ENCODE measurements around the gene FAAH. TPM values are rescaled to one million over a fixed set of nuclear protein-coding genes. Genes with fewer than 3 reads are reported as not detected.

Gene FAAH
- total RNA-seq, 1 donor from 2014 or later, result 38.6 TPM

GRCh38 chr1:46393510-46393909 lies 607 bp upstream of the FAAH start:
- peaks cover 29% of the 10 kb centered on the region for H3K27me3 Mint-ChIP-seq
- peaks cover 12% of the 10 kb centered on the region for H3K9me3 Mint-ChIP-seq (ENCODE audit: low read depth)
- H3K4me1 Mint-ChIP-seq (ENCODE audit: low read depth), result peaks cover 27% of the 10 kb centered on the region
- peaks cover 3% of the 10 kb centered on the region for H3K36me3 Mint-ChIP-seq (ENCODE audit: insufficient read depth)
- H3K27ac Mint-ChIP-seq, result peak overlapping the region; percentile 84
- H3K4me3 Mint-ChIP-seq (ENCODE audit: low read depth), result peak overlapping the region; percentile 64
- no peak for DNase-seq (ENCODE audit: low spot score, unreplicated experiment)
- no peak for TF ChIP-seq CTCF (IDR thresholded peaks at IDR 0.05; ENCODE audit: unreplicated experiment)

GRCh38 chr1:46394872-46395465 lies 852 bp downstream of the FAAH start:
- peak overlapping the region; percentile 87 for H3K27ac Mint-ChIP-seq

GRCh38 chr1:46396441-46397398 lies 2.6 kb downstream of the FAAH start:
- H3K9me3 Mint-ChIP-seq (ENCODE audit: low read depth), result peaks cover 12% of the 10 kb centered on the region
- H3K36me3 Mint-ChIP-seq (ENCODE audit: insufficient read depth), result peaks cover 3% of the 10 kb centered on the region
- peaks cover 29% of the 10 kb centered on the region for H3K4me1 Mint-ChIP-seq (ENCODE audit: low read depth)
- DNase-seq (ENCODE audit: low spot score, unreplicated experiment), result no peak
- peak overlapping the region; percentile 41 for H3K4me3 Mint-ChIP-seq (ENCODE audit: low read depth)
- peaks cover 39% of the 10 kb centered on the region for H3K27me3 Mint-ChIP-seq
- no peak overlapping the region for H3K27ac Mint-ChIP-seq
- no peak for TF ChIP-seq CTCF (IDR thresholded peaks at IDR 0.05; ENCODE audit: unreplicated experiment)

More at GRCh38 chr1:46394872-46395465, 852 bp downstream of the FAAH start:
- Mint-ChIP-seq H3K27me3 (peaks cover 39% of the 10 kb centered on the region), H3K9me3 (ENCODE audit: low read depth) (peaks cover 12% of the 10 kb centered on the region), H3K4me1 (ENCODE audit: low read depth) (peaks cover 27% of the 10 kb centered on the region), H3K4me3 (ENCODE audit: low read depth) (peak overlapping the region; percentile 83), H3K36me3 (ENCODE audit: insufficient read depth) (peaks cover 3% of the 10 kb centered on the region)
- TF ChIP-seq CTCF (IDR thresholded peaks at IDR 0.05; ENCODE audit: unreplicated experiment), result no peak
- no peak for DNase-seq (ENCODE audit: low spot score, unreplicated experiment)

- TF ChIP-seq CTCF (IDR thresholded peaks at IDR 0.05; ENCODE audit: unreplicated experiment), result no peak
- DNase-seq (ENCODE audit: low spot score, unreplicated experiment), result no peak
- no peak overlapping the region for H3K4me3 Mint-ChIP-seq (ENCODE audit: low read depth)
- peaks cover 29% of the 10 kb centered on the region for H3K4me1 Mint-ChIP-seq (ENCODE audit: low read depth)
- no peak overlapping the region for H3K27ac Mint-ChIP-seq
- H3K36me3 Mint-ChIP-seq (ENCODE audit: insufficient read depth), result peaks cover 2% of the 10 kb centered on the region
- H3K9me3 Mint-ChIP-seq (ENCODE audit: low read depth), result no peaks in the 10 kb centered on the region
- peaks cover 34% of the 10 kb centered on the region for H3K27me3 Mint-ChIP-seq
Observed at GRCh38 chr1:46399307-46399706, 5.2 kb downstream of the FAAH start.

- Mint-ChIP-seq H3K4me1 (ENCODE audit: low read depth) (peaks cover 19% of the 10 kb centered on the region), H3K4me3 (ENCODE audit: low read depth) (no peak overlapping the region), H3K27ac (no peak overlapping the region), H3K27me3 (peaks cover 24% of the 10 kb centered on the region), H3K9me3 (ENCODE audit: low read depth) (no peaks in the 10 kb centered on the region), H3K36me3 (ENCODE audit: insufficient read depth) (peaks cover 2% of the 10 kb centered on the region)
- DNase-seq (ENCODE audit: low spot score, unreplicated experiment), result no peak
- TF ChIP-seq CTCF (IDR thresholded peaks at IDR 0.05; ENCODE audit: unreplicated experiment), result no peak
Observed at GRCh38 chr1:46400421-46400820, 6.3 kb downstream of the FAAH start.
